OCI-M1 (cell line): Measurements from ENCODE around the gene NUDT3.
A peak's percentile ranks its signal among the peaks of the same experiment; 100 is the strongest.

Source experiments
- DNase-seq: peaks from one replicate; lab custom pipeline; 2025; lab: John Stamatoyannopoulos, UW

NUDT3 gene

DNA sequence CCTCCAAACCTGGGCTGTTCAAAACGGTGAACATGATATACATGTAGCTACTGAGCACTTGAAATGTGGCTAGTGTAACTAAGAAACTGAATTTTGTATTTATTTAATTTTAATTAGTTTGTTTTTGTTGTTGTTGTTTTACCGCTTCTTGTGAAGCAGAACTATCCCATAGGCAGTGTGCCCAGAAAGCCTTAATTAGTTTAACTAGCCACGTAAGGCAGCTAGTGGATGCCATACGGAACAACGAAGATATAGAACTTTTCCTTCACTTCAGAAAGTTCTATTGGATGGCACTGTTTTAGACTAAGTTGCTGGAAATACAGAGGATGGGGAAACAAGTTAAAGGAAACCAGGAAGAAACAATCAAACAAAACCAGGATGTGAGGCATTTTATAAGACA lies 70.6 kb downstream of the NUDT3 start:
- no peak for DNase-seq

DNA sequence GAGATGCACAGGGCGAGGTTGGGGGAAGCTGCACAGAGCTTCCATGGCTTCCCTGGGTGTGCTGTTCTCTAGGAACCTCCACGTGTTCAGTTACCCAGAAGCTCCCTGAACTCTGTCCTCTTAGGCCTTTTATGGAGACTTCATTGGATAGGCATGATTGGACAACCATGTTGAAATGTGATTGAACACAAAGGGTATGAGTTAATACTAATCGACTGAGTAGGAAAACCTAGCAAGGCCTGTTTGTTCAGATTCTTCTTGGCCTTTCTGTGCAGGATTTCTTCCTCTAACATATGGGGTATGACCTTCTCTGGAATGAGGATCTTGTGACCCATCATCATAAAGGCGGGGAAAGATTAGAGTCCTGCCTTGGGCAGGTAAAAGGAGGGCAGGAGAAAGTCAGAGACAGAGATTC lies 73.0 kb downstream of the NUDT3 start:
- DNase-seq: no peak

DNA sequence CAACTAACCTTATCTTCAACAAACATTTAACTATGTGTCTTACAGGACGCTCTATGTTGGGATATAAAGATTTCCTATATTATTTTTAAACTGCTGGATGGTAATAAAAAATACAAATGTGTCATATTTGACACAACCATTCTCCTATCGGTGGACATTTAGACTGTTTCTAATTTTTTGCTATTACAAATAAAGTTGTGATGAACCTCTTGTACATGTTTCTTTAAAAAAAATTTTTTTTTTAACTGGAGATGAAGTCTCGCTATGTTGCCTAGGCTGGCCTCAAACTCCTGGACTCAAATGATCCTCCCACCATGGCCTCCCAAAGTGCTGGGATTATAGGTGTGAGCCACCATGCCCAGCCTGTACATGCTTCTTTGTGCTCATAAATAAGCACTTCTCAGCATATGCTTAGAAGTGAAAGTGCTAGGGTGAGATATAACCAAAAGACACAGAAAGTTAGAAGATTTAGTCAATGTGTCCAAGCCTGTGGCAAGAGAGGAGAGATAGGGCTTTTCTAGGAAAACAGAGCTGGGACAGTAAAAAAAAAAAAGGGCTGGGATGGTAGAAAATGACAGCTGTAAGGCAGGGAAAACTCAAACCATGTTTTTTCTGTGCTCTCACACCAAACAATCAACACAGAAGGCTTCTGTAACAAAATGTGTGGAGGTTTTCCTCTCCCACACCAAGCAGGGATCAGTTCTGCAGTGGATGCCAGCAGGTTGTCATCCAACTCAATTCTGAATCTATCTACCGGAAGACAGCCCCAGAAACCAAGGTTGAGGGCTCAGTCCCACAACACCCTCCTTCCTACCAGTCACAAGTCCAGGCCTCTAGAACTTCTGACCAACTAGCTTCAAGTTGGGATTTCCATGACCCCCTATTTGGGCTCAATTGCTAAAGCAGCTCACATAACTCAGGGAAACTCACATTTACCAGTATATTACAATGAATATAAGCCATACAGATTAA lies 73.7 kb downstream of the NUDT3 start:
- peak; percentile 92 for DNase-seq

DNA sequence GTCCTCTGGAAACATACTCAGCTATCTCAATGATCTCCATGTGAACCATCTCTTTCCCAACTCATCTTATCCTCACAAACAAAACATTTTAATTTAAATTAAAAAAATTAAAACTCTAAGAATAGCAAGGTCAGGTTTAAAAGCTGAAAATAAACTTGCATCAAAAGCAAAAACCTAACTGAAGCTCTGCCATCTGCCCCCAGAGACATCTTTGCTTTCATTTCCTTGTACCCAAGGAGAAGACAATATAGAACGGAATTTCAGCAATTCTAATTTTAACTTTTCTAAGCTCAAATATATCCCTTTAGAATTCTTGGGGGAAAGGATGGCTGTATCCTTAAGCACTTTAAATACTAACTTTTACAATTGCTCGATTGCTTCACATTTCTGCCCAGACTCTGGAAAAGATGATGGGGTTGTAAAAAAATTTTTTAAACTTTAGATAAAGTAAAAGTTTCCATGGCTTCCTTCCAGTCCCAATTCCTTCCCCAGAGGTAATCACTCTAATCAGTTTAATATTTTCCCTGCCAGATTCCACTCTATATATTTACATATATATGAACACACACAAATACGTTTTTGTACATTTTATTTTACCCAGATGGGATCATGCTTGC lies 74.5 kb downstream of the NUDT3 start:
- peak; percentile 61 for DNase-seq

DNA sequence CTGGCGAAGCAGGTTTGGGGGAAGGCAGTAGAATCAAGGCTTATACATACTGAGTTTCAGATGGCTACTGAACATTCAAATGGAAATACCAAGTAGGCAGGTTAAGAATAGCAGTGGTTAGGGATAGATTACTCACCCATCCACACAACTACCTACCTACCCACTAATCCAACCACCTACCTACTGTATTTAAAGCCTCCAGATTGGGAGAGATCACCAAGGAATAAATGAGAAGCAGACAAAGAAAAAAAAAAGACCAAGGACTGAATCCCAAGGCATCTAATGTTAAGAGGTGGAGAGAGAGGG lies 75.3 kb downstream of the NUDT3 start:
- DNase-seq: no peak

DNA sequence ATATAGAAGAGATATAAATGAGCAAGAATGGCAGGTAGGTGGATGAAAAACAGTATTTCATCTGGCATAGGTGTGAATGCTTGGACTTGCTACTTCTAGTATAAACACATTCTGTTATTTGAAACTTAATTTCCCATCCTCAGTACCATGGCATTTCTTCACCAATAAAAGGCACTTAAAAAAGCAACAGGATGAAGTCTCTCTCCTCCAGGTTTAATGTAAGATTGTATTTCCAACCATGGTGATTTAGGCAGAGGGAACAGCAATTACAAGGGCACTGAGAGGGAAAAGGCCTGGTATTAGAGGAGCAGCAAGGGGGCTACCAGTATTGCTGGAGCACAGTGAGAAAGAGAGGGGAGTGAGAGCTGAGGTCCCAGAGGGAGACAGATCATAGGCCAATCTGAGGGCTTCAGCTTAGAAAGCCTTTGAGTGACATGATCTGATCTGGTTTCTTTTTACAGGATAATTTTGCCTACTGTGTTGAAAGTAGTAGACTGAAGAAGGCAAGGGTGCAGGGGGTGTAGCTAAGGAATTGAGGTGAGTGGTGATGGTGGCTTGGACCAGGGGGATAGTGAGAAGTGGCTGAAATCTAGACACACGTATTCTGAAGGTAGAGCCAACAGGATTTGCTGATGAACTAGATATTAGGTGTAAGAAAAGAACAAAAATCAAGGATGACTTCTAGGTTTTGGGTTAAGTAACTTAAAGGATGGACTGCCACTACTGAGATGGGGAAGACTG lies 75.9 kb downstream of the NUDT3 start:
- DNase-seq: peak; percentile 58

DNA sequence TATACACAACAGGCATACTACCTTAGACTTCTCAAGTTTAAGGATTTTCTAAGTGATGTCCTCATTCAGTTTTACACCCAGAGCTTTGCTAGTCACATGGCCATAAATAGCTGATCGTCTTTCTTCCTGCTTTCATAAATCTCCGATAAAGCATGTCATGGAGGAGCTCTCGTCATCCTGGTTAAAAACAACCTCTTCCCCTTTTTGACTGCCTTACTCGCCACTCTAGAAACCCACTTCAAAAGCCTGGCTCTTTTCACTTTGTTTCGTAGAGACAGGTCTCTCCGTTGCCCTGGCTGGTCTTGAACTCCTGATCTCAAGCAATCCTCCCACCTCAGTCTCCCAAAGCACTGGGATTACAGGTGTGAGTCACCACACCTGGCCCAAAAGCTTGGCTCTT lies 76.7 kb downstream of the NUDT3 start:
- DNase-seq: peak; percentile 95

DNA sequence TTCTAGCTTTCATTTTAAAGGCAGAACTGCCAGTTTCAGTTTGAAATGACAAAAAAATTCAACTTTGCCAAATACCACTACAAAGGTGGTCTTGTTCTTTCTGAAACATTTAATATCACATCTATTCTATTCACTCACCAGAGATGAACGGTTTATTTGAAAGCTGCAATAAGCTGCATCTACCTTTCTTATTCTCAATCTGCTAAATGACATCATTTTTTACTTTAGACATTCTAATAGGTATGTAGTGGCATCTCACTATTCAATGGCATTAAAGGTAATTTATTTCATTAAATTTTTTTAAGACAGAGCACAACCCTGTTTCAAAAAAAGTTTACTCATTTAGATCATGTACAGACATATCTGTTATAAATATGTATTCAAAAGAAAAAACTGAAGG lies 77.2 kb downstream of the NUDT3 start:
- DNase-seq: peak; percentile 56

DNA sequence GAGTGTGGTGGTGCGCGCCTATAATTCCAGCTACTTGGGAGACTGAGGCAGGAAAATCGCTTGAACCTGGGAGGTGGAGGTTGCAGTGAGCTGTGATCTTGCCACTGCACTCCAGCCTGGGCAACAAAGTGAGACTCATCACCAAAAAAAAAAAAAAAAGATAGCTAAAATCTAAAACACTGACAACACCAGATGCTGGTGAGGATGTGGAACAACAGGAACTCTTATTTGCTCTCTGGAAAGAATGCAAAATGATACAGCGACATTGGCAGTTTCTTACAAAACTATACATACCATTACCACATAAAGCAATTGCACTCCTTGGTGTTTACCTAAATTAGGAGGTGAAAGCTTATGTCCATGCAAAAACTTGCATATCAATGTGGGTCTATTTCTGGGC lies 80.2 kb downstream of the NUDT3 start:
- no peak for DNase-seq

DNA sequence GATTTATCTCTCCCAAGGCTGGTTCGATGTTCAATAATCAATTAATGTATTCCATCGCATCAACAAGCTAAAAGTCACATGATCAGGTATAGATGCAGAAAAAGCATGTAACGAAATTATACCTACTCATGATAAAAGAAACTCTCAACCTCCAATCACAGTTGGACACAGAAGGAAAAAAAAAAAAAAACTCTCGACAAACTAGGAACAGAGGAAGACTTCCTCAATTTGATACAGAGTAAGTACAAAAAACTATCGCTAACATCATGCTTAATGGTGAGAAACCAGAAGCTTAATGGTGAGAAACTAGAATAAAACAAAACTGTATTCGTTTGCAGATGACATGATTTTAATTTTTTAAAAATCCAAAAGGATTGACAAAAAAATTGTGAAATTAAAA lies 81.7 kb downstream of the NUDT3 start:
- no peak for DNase-seq

DNA sequence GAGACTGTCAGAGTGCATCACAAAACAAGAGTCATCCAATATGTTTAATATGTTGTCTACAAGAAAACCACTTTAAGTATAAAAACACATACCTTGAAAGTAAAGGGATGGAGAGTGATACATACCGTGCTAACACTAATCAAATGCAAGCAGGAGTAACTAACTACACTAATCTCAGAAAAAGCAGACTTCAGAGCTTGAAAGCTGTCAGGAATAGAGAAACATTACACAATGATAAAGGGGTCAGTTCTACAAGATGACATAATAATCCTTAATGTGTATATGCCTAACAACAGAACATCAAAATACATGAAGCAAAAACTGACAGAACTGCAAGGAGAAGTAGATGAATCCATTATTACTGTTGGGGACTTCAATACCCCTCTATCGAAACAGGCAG lies 84.0 kb downstream of the NUDT3 start:
- peak; percentile 49 for DNase-seq

DNA sequence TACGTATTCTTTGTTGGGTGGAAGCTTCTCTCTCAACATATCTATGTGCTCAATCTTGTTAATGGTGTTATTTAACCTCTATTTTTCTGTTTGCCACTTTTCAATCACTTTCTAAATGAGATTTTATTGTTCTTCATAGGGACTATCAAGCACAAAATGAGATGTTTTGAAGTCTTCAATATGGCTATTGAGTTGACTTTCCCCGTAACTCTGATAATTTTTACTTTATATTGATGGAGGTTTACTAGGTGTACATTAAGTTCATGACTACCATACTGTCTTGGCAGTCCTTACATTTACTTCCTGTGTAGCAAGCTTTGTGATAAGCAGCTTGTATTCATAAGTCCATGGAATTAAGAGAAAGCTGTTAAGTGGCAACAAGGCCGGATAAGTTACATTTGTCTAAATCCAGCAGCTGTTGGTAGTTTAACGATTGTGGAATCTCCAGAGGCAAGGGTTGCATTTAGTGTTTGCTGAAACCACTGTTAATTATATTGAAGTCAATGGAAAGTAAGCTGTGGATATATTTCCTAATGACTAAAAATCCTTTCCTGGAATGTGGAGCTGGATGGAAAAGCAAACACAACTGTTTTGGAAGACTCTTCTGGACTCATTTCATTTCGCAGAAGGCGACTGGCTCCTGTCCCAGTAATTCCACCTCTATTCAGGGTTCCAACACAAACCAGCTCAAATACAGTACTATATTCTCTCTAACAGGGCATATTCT lies 86.3 kb downstream of the NUDT3 start:
- DNase-seq: peak; percentile 71

DNA sequence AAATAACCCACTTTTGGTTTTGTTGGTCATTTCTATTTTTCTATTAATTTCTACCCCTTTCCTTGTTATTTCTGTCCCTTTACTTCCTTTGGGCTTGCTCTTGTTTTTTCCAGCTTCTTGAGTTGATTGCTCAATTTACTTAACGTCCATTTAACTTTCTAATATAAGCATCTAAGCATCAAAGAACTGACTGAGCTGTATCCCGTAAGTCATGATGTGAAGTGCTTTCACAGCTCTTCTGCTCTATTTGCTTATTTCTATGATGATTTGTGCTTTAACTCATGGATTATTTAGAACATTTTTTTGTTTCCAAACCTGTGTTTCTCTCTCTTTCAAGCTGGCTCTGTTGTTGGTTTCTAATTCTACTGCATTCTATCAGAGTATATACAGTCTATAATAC lies 87.0 kb downstream of the NUDT3 start:
- DNase-seq: no peak

DNA sequence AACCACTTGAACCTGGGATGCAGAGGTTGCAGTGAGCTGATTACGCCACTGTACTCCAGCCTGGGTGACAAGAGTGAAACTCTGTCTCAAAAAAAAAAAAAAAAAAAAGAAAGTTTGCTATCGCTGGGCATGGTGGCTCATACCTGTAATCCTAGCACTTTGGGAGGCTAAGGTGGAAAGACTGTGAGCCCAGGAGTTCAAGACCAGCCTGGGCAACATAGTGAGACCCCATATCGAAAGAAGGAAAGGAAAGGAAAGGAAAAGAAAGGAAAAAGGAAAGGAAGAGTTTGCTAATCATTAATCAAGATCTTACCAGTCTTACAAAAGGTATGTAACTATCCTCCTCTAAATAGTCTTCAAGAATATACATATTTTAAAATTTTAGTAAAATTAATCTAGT lies 88.3 kb downstream of the NUDT3 start:
- no peak for DNase-seq

DNA sequence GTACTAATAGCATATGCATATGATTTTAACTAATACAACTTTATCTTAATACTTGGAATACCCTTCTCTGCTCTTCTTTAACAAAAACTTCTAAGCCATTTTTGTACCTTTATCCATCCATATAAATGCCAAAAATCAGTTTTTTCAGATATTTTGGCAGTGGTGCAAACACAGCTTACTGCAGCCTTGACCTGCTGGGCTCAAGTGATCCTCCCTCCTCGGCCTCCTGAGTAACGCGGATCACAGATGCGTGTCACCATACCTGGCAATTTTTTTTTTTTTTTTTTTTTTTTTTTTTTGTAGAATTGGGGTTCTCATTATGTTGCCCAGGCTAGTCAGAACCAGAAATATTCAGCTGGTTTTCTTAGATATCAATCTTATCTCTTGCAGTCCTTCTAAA lies 89.5 kb downstream of the NUDT3 start:
- DNase-seq: no peak

DNA sequence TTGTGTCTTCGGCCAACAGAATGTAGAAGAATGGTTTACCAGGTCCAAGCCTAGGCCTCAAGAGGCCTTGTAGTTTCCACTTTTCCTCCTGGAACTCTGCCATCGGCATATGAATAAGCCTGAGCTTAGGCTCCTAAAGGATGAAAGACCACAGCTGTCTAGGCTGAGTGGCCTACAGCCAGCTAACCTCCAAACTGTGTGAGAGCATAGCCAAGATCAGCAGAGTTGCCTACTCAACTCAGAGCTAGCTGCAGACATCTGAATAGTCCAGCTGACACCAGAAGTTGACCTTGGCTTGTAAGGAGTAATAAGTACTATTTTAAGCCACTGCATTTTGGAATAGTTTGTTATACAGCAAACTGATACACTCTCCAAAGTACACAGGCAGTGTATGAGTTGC lies 91.1 kb downstream of the NUDT3 start:
- no peak for DNase-seq

DNA sequence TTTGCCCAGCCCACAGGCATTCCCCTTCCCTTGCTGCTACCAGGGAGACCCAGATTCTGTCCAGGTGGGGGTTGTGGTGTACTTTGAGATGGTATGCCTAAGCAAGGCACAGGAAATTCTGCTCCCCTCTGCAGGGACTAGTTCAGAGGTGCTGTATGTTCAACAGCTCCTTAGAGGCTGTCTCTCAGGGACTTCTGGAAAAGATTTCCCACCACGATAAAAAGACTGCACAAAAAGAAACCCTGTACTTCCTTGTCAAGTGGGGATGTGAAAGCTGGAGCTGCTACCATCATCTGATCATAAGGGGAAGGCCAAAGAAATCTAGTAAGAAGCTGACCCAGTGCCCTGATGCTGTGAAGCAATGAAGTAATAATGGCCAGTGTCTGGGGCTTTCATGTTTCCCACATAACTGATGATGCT lies 92.1 kb downstream of the NUDT3 start:
- peak; percentile 29 for DNase-seq

DNA sequence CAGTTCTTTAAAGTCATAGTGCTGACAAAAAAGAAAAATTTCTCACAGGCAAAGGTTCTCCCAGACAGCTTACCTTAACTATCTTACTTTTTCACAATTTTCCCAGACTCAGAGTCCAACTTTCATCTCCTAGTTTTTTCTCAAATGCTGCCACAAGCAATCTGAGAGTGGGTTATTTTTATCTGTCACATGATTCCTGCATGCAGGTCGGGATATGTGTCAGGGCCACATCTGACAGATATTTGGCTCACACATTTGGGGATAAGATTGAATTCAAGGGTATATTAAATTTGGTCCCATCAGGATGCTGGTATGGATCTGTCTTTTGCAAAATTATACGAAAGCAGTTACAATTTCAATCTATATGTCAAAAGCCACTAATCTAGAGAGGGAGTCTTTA lies 93.5 kb downstream of the NUDT3 start:
- DNase-seq: no peak

DNA sequence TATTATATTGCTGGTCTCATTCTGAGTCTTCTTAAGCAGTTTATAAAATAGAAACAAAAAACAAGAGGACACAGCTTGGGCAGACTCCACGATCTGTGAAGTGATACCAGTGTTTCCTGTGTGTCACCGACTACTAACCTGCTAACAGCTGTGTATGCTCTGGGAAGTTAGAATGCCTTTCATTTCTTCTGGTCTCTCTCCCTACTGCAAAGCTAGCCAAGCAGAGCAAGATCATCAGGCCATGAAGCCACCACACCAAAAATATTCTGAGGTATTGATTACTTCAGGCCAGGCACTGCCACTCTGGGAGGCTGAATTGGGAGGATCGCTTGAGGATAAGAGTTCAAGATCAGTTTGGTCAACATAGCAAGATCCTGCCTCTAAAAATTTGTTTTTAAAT lies 96.7 kb downstream of the NUDT3 start:
- DNase-seq: no peak

DNA sequence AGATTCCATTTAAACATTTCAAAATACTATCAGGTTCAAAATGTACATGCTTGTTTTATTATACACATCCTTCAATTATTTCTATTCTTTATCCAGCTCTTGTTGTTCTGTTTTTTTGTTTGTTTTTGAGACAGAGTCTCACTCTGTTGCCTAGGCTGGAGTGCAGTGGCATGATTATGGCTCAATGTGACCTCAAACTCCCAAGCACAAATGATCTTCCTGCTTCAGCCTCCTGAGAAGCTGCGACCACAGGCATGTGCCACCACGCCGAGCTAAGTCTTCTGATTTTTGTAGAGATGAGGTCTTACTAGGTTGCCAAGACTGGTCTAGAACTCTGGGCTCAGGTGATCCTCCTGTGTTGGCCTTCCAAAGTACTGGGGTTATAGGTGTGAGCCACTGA lies 99.5 kb downstream of the NUDT3 start:
- no peak for DNase-seq

DNA sequence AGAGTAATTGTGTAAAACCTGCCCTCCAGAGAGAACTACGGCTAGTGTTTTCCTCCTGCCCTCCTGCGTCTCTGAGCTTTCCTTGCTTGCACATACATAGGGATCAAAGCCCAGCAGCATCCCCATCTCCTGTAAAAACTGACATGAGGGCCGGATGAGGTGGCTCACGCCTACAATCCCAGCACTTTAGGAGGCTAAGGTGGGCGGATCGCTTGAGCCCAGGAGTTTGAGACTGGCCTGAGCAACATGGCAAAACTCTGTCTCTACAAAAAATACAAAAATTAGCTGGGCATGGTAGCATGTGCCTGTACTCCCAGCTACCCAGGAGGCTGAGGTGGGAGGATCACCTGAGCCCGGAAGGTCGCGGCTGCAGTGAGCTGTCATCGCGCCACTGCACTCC lies 103.3 kb downstream of the NUDT3 start:
- no peak for DNase-seq

DNA sequence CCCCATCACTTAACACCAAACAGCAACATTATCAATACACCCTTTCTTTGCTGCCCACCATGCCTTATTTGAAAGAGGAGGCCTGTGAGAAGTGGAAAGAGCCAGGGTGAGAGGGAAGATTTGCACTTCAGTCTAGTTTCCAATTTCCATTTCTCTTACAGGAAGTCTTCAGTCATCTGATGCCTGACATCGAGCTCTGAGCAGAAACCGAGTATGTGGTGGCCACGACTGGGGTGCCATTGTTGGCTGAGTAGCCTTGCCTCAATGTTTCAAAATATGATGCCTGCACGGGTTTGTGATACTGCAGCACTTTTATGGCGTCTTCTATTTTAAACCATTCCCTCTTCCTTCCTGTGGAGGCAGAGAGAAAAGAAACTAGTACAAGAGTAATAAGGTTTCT lies 103.9 kb downstream of the NUDT3 start:
- DNase-seq: no peak
